Erythroblast (primary cell): ENCODE measurements around the gene KLHDC7B.

Source experiments
- DNase-seq, 2 experiments: peaks; one replicate each; lab custom pipeline; 2025; lab: John Stamatoyannopoulos, UW
- GATA1 ChIP-seq: IDR thresholded peaks from 2 replicates; pipeline ENCODE4 v1.6.1; 2011; ENCODE audit warnings: low read depth, mild to moderate bottlenecking, control low read depth, low read length, moderate library complexity
- POLR2A ChIP-seq: IDR thresholded peaks from 2 replicates; pipeline ENCODE4 v1.6.1; 2011; ENCODE audit warnings: mild to moderate bottlenecking, low read length

The KLHDC7B gene

GRCh38 chr22:50561401-50562358 is 16.0 kb downstream of the KLHDC7B start:
- DNase-seq = no peak
- TF ChIP-seq GATA1 = no peak
- TF ChIP-seq POLR2A = no peak

GRCh38 chr22:50562523-50563412 is 17.1 kb downstream of the KLHDC7B start, which contains the start of gene SYCE3:
Gene SYCE3 (minus strand): TSS chr22:50562919. CDS start chr22:50556405, 6,514 bp downstream.
- no peak for TF ChIP-seq GATA1
- peak; percentile 61 for TF ChIP-seq POLR2A
- DNase-seq = peak; percentile 95 to 98

GRCh38 chr22:50563413-50564160 is 17.9 kb downstream of the KLHDC7B start:
- TF ChIP-seq POLR2A = no peak
- TF ChIP-seq GATA1 = no peak
- DNase-seq = no peak

GRCh38 chr22:50564289-50564688 is 18.6 kb downstream of the KLHDC7B start:
- no peak for TF ChIP-seq GATA1
- no peak for TF ChIP-seq POLR2A
- DNase-seq = no peak

GRCh38 chr22:50567721-50568252 is 22.1 kb downstream of the KLHDC7B start:
- TF ChIP-seq POLR2A (no peak), GATA1 (no peak)
- no peak for DNase-seq

- DNase-seq = no peak
- TF ChIP-seq POLR2A (no peak), GATA1 (no peak)
Observed at GRCh38 chr22:50568626-50569025, 22.9 kb downstream of the KLHDC7B start.

GRCh38 chr22:50569041-50569459 is 23.4 kb downstream of the KLHDC7B start:
- TF ChIP-seq POLR2A (no peak), GATA1 (no peak)
- no peak for DNase-seq

GRCh38 chr22:50569896-50570535 is 24.3 kb downstream of the KLHDC7B start:
- DNase-seq = no peak
- TF ChIP-seq GATA1 = no peak
- no peak for TF ChIP-seq POLR2A

GRCh38 chr22:50570861-50571260 is 25.2 kb downstream of the KLHDC7B start:
- no peak for DNase-seq
- no peak for TF ChIP-seq GATA1
- no peak for TF ChIP-seq POLR2A

GRCh38 chr22:50571264-50572175 is 25.8 kb downstream of the KLHDC7B start:
- TF ChIP-seq GATA1 (no peak), POLR2A (no peak)
- DNase-seq = no peak

GRCh38 chr22:50572965-50573364 is 27.3 kb downstream of the KLHDC7B start:
- no peak for TF ChIP-seq GATA1
- TF ChIP-seq POLR2A = no peak
- DNase-seq = no peak
